ENCODE results near the gene GALC. TPM values are rescaled to one million over a fixed set of nuclear protein-coding genes. Genes with fewer than 3 reads are reported as not detected.

GALC gene
- total RNA-seq, 4 donors from 2014 or later = 30.6 to 41.2 (median 34.1) TPM

GRCh38 chr14:88017535-88017934, 24.6 kb upstream of the GALC start:
- DNase-seq (ENCODE audit: low spot score) (no peak), ATAC-seq (ENCODE audit: low FRiP score) (no peak)
- no peak for TF ChIP-seq CTCF (IDR thresholded peaks at IDR 0.05)

- ATAC-seq (ENCODE audit: low FRiP score) = no peak
- DNase-seq (ENCODE audit: low spot score) = no peak
- TF ChIP-seq CTCF (IDR thresholded peaks at IDR 0.05) = no peak
These were observed 23.8 kb upstream of the GALC start for GRCh38 chr14:88016768-88017167.

GRCh38 chr14:88013750-88014349, 20.9 kb upstream of the GALC start:
- DNase-seq (ENCODE audit: low spot score) = peak; percentile 47

GRCh38 chr14:88012495-88012894, 19.5 kb upstream of the GALC start:
- no peak for ATAC-seq (ENCODE audit: low FRiP score)
- no peak for TF ChIP-seq CTCF (IDR thresholded peaks at IDR 0.05)

More at GRCh38 chr14:88013750-88014349, 20.9 kb upstream of the GALC start:
- ATAC-seq (ENCODE audit: low FRiP score) = peak; percentile 80
- TF ChIP-seq CTCF (IDR thresholded peaks at IDR 0.05) = peak in 1 of 3 donors; percentile 69

GRCh38 chr14:88010331-88010730, 17.3 kb upstream of the GALC start:
- DNase-seq (ENCODE audit: low spot score) (no peak), ATAC-seq (ENCODE audit: low FRiP score) (no peak)
- TF ChIP-seq CTCF (IDR thresholded peaks at IDR 0.05) = no peak

More at GRCh38 chr14:88012495-88012894, 19.5 kb upstream of the GALC start:
- no peak for DNase-seq (ENCODE audit: low spot score)

- no peak for TF ChIP-seq CTCF (IDR thresholded peaks at IDR 0.05)
- no peak for ATAC-seq (ENCODE audit: low FRiP score)
These were observed 16.5 kb upstream of the GALC start for GRCh38 chr14:88009486-88009885.

GRCh38 chr14:88008039-88008742, 15.2 kb upstream of the GALC start:
- TF ChIP-seq CTCF (IDR thresholded peaks at IDR 0.05) = no peak
- ATAC-seq (ENCODE audit: low FRiP score) (no peak), DNase-seq (ENCODE audit: low spot score) (no peak)

More at GRCh38 chr14:88009486-88009885, 16.5 kb upstream of the GALC start:
- no peak for DNase-seq (ENCODE audit: low spot score)
